ENCODE results near the gene CFAP161.

Gene CFAP161

DNA sequence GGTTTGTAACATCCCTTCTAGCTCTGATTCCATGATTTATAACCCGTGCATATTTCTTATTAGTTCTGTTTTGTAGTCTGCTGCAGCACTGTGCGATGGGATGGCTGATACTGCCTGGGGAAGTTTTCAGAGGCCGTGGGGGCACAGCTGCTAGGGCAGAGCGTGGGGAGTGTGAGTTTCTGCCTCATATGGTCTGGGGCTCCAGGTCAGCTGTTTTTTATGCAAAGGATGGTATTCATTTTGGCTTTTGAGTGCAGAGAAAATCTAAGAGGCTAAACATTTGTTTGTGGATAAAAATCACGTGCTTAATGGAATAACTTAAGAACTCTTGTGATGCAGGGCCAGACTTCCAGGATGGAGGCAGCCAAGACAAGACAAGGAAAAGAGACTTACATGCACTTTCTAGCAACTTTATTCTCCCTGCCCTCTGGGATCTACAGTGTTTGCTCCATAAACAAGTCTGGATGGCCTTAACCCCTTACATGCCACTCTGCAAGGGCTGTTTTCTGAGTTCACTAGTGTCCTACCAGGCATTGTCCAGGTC, 45.5 kb upstream of the CFAP161 start:
- CTCF ChIA-PET, result interaction anchor here (0.6 kb wide), 2 partner anchors 40 to 114 kb away, joined by 3 read pairs; no protein-coding TSS in a partner anchor

DNA sequence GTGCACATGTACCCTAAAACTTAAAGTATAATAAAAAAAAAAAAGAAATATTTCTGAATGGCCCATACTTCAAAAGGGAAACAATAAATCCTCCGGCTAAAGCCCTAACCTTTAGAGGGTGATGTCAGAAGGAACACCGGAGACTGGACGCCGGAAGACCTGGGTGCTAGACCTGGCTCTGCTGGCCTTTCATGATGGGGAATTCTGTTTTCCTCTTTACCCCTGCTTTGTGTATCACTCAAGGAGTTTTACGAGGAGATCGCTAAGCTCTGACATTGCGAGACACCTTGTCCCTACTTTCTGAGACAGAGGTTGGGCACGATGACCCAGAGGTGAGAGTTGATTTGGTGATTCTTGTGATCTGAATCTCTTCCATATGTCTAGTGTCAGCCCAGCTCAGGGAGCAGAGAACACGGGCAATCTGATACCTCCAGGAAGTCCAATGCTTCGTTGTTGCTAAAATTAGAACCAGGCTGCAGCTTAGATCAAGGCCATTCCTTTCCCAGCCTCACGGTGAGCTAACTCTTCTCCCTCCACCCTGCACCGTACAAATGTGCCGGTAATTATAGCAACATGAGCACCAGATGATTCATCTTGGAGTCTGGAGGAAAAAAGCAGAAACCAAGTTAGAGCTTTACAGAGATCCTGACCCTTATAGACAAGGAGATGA, 42.0 kb upstream of the CFAP161 start:
- Histone ChIP-seq H3K4me3 (ENCODE audit: low read depth, low read length) (no peak overlapping the region), H3K27ac (ENCODE audit: extremely low read depth, low read depth, low read length) (peak overlapping the region; percentile 21; the same call in 1 of the 2 replicates), H3K4me1 (ENCODE audit: control insufficient read depth, insufficient read depth, low read length) (peaks cover 6% of the 10 kb centered on the region), H3K36me3 (ENCODE audit: control insufficient read depth in 2 of 2, insufficient read depth in 1 of 2, low read length in 2 of 2) (no peaks in the 10 kb centered on the region), H3K9me3 (ENCODE audit: control insufficient read depth, insufficient read depth, low read depth, low read length) (no peaks in the 10 kb centered on the region)
- ChIA-PET CTCF (interaction anchor here (0.6 to 2.5 kb wide), 8 partner anchors 12 to 636 kb away, joined by 3 to 31 read pairs (median 4); no protein-coding TSS in a partner anchor), POLR2A (interaction anchor here (1.3 kb wide), 1 partner anchor 91 kb away, joined by 6 read pairs; the partner anchor contains the start of gene TLNRD1)
- TF ChIP-seq ZNF394 (tag by site-specific recombination; IDR thresholded peaks at IDR 0.05; ENCODE audit: borderline replicate concordance) (peak; percentile 44; the same call in 1 of the 2 replicates), ZNF10 (tag by site-specific recombination; IDR thresholded peaks at IDR 0.05) (peak; percentile 78), ZNF501 (tag by site-specific recombination; IDR thresholded peaks at IDR 0.05) (peak; percentile 45; the same call in 1 of the 2 replicates), SP7 (tag by site-specific recombination; IDR thresholded peaks at IDR 0.05) (peak; percentile 87), MZF1 (tag by site-specific recombination; IDR thresholded peaks at IDR 0.05; ENCODE audit: borderline replicate concordance) (no peak), TRIM28 (IDR thresholded peaks at IDR 0.05; ENCODE audit: borderline replicate concordance, low read length) (peak; percentile 93), PRDM1 (tag by site-specific recombination; IDR thresholded peaks at IDR 0.05) (peak; percentile 63; the same call in 1 of the 2 replicates), ZFP37 (tag by site-specific recombination; IDR thresholded peaks at IDR 0.05) (peak; percentile 60; the same call in 1 of the 2 replicates), ZNF24 (tag by site-specific recombination; IDR thresholded peaks at IDR 0.05) (peak; percentile 44; the same call in 1 of the 2 replicates), KLF8 (tag by site-specific recombination; IDR thresholded peaks at IDR 0.05) (0 out of 2 replicates have a peak, but pooled peaks have one; percentile 18), BCL11B (tag by site-specific recombination; IDR thresholded peaks at IDR 0.05; ENCODE audit: low read depth) (no peak), ZNF341 (tag by site-specific recombination; IDR thresholded peaks at IDR 0.05; ENCODE audit: low read depth) (no peak), ZEB2 (tag by site-specific recombination; IDR thresholded peaks at IDR 0.05) (0 out of 2 replicates have a peak, but pooled peaks have one; percentile 24), ZNF830 (tag by site-specific recombination; IDR thresholded peaks at IDR 0.05; ENCODE audit: low read depth) (no peak), ZNF529 (tag by site-specific recombination; IDR thresholded peaks at IDR 0.05; ENCODE audit: insufficient replicate concordance) (no peak), ZNF629 (tag by site-specific recombination; IDR thresholded peaks at IDR 0.05) (peak; percentile 57; the same call in 1 of the 2 replicates)
- TF ChIP-seq, protein P1, sequence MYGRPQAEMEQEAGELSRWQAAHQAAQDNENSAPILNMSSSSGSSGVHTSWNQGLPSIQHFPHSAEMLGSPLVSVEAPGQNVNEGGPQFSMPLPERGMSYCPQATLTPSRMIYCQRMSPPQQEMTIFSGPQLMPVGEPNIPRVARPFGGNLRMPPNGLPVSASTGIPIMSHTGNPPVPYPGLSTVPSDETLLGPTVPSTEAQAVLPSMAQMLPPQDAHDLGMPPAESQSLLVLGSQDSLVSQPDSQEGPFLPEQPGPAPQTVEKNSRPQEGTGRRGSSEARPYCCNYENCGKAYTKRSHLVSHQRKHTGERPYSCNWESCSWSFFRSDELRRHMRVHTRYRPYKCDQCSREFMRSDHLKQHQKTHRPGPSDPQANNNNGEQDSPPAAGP (tag by site-specific recombination; IDR thresholded peaks at IDR 0.05), result 0 out of 2 replicates have a peak, but pooled peaks have one; percentile 52
- TF ChIP-seq, protein P2, sequence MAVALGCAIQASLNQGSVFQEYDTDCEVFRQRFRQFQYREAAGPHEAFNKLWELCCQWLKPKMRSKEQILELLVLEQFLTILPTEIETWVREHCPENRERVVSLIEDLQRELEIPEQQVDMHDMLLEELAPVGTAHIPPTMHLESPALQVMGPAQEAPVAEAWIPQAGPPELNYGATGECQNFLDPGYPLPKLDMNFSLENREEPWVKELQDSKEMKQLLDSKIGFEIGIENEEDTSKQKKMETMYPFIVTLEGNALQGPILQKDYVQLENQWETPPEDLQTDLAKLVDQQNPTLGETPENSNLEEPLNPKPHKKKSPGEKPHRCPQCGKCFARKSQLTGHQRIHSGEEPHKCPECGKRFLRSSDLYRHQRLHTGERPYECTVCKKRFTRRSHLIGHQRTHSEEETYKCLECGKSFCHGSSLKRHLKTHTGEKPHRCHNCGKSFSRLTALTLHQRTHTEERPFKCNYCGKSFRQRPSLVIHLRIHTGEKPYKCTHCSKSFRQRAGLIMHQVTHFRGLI (tag by site-specific recombination; IDR thresholded peaks at IDR 0.05), result peak; percentile 21; the same call in 1 of the 2 replicates
- TF ChIP-seq, protein P3, sequence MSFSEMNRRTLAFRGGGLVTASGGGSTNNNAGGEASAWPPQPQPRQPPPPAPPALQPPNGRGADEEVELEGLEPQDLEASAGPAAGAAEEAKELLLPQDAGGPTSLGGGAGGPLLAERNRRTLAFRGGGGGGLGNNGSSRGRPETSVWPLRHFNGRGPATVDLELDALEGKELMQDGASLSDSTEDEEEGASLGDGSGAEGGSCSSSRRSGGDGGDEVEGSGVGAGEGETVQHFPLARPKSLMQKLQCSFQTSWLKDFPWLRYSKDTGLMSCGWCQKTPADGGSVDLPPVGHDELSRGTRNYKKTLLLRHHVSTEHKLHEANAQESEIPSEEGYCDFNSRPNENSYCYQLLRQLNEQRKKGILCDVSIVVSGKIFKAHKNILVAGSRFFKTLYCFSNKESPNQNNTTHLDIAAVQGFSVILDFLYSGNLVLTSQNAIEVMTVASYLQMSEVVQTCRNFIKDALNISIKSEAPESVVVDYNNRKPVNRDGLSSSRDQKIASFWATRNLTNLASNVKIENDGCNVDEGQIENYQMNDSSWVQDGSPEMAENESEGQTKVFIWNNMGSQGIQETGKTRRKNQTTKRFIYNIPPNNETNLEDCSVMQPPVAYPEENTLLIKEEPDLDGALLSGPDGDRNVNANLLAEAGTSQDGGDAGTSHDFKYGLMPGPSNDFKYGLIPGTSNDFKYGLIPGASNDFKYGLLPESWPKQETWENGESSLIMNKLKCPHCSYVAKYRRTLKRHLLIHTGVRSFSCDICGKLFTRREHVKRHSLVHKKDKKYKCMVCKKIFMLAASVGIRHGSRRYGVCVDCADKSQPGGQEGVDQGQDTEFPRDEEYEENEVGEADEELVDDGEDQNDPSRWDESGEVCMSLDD (tag by site-specific recombination; IDR thresholded peaks at IDR 0.05), result no peak
- TF ChIP-seq, protein P4, sequence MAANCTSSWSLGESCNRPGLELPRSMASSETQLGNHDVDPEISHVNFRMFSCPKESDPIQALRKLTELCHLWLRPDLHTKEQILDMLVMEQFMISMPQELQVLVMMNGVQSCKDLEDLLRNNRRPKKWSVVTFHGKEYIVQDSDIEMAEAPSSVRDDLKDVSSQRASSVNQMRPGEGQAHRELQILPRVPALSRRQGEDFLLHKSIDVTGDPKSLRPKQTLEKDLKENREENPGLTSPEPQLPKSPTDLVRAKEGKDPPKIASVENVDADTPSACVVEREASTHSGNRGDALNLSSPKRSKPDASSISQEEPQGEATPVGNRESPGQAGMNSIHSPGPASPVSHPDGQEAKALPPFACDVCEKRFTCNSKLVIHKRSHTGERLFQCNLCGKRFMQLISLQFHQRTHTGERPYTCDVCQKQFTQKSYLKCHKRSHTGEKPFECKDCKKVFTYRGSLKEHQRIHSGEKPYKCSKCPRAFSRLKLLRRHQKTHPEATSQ (tag by site-specific recombination; IDR thresholded peaks at IDR 0.05), result no peak
- TF ChIP-seq, protein P5, sequence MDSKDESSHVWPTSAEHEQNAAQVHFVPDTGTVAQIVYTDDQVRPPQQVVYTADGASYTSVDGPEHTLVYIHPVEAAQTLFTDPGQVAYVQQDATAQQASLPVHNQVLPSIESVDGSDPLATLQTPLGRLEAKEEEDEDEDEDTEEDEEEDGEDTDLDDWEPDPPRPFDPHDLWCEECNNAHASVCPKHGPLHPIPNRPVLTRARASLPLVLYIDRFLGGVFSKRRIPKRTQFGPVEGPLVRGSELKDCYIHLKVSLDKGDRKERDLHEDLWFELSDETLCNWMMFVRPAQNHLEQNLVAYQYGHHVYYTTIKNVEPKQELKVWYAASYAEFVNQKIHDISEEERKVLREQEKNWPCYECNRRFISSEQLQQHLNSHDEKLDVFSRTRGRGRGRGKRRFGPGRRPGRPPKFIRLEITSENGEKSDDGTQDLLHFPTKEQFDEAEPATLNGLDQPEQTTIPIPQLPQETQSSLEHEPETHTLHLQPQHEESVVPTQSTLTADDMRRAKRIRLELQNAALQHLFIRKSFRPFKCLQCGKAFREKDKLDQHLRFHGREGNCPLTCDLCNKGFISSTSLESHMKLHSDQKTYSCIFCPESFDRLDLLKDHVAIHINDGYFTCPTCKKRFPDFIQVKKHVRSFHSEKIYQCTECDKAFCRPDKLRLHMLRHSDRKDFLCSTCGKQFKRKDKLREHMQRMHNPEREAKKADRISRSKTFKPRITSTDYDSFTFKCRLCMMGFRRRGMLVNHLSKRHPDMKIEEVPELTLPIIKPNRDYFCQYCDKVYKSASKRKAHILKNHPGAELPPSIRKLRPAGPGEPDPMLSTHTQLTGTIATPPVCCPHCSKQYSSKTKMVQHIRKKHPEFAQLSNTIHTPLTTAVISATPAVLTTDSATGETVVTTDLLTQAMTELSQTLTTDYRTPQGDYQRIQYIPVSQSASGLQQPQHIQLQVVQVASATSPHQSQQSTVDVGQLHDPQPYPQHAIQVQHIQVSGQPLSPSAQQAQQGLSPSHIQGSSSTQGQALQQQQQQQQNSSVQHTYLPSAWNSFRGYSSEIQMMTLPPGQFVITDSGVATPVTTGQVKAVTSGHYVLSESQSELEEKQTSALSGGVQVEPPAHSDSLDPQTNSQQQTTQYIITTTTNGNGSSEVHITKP (tag by site-specific recombination; IDR thresholded peaks at IDR 0.05), result peak; percentile 76; the same call in 1 of the 2 replicates

More for the DNA sequence above, 45.5 kb upstream of the CFAP161 start:
- TF ChIP-seq ZNF830 (tag by site-specific recombination; IDR thresholded peaks at IDR 0.05; ENCODE audit: low read depth), result no peak
- no peak for TF ChIP-seq ZNF621 (tag by site-specific recombination; IDR thresholded peaks at IDR 0.05)
- no peak for TF ChIP-seq ZFP69B (tag by site-specific recombination; IDR thresholded peaks at IDR 0.05)
- no peaks in the 10 kb centered on the region for H3K9me3 ChIP-seq (ENCODE audit: control insufficient read depth, insufficient read depth, low read depth, low read length)
- H3K36me3 ChIP-seq (ENCODE audit: control insufficient read depth in 2 of 2, insufficient read depth in 1 of 2, low read length in 2 of 2), result no peaks in the 10 kb centered on the region
- no peak overlapping the region for H3K4me3 ChIP-seq (ENCODE audit: low read depth, low read length)
- H3K27ac ChIP-seq (ENCODE audit: extremely low read depth, low read depth, low read length), result no peak overlapping the region
- POLR2A ChIA-PET, result no interaction called here
- peaks cover 11% of the 10 kb centered on the region for H3K4me1 ChIP-seq (ENCODE audit: control insufficient read depth, insufficient read depth, low read length)

Data from HEK293 (cell line).